ENCODE results near the gene TMEM51.

DNA sequence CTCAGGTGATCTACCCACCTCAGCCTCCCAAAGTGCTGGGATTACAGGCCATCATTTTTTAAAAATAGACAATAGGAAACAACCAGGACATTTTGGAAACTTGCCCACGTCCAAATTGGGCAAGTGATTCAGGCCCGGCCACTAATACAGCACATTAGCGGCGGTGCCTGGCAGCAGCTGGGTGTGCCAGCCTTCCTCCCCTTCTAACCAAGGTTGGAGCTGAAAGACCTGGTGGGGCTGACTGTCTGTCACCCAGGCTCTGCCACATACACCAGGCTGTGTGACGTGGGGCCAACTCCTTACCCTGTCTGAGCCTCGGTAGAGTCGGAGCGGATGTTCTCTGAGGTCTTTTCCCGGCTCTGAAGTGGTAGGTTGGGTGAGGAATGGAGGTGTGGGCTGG, 29.6 kb upstream of the TMEM51 start:
- no peak for TF ChIP-seq CTCF (IDR thresholded peaks at IDR 0.05; ENCODE audit: low read depth, low read length)
- no peak for TF ChIP-seq POLR2A (IDR thresholded peaks at IDR 0.05; ENCODE audit: extremely low read depth, insufficient read length)
- TF ChIP-seq, protein P1, sequence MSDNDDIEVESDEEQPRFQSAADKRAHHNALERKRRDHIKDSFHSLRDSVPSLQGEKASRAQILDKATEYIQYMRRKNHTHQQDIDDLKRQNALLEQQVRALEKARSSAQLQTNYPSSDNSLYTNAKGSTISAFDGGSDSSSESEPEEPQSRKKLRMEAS (IDR thresholded peaks at IDR 0.05; ENCODE audit: low read depth, low read length), result no peak
- no peak for TF ChIP-seq MYC (IDR thresholded peaks at IDR 0.05; ENCODE audit: low read depth, low read length)
